ENCODE measurements around the gene ERF.

The ERF gene

GRCh38 chr19:42242069-42242511 is 12.8 kb downstream of the ERF start:
- TF ChIP-seq TAF1 (IDR thresholded peaks at IDR 0.05; ENCODE audit: borderline replicate concordance, low read depth, low read length) (no peak), POLR2A (IDR thresholded peaks at IDR 0.05; ENCODE audit: low read depth, low read length) (no peak), POLR2AphosphoS5 (IDR thresholded peaks at IDR 0.05; ENCODE audit: low read depth, low read length) (no peak; the same call in 1 of the 2 replicates)
- FAIRE-seq (no peak), DNase-seq (ENCODE audit: insufficient read length) (no peak)

DNA sequence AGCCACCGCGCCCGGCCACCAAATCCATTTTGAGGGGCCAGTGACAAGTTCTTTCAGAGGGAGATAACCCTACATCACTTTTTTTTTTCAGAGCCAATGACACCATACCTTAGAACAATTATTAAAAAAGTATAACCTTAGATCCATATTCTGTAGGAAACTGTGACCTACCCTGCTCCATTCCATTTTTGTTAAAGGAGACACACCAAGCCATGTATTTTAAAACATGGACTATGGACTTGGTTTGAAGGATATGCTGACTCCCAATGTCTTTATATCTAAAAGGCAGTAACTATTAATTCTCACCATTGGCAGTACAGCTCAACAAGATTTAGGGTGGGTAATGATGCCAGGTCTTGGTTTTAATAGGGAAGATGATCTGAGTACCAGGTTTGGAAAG is 13.6 kb downstream of the ERF start:
- no peak for FAIRE-seq
- DNase-seq (ENCODE audit: insufficient read length), result no peak
- TF ChIP-seq TAF1 (IDR thresholded peaks at IDR 0.05; ENCODE audit: borderline replicate concordance, low read depth, low read length), result no peak

- TF ChIP-seq TAF1 (IDR thresholded peaks at IDR 0.05; ENCODE audit: borderline replicate concordance, low read depth, low read length) (no peak), POLR2AphosphoS5 (IDR thresholded peaks at IDR 0.05; ENCODE audit: low read depth, low read length) (no peak), POLR2A (IDR thresholded peaks at IDR 0.05; ENCODE audit: low read depth, low read length) (no peak)
- FAIRE-seq (no peak), DNase-seq (ENCODE audit: insufficient read length) (no peak)
Observed at GRCh38 chr19:42239544-42240220, 15.2 kb downstream of the ERF start.

DNA sequence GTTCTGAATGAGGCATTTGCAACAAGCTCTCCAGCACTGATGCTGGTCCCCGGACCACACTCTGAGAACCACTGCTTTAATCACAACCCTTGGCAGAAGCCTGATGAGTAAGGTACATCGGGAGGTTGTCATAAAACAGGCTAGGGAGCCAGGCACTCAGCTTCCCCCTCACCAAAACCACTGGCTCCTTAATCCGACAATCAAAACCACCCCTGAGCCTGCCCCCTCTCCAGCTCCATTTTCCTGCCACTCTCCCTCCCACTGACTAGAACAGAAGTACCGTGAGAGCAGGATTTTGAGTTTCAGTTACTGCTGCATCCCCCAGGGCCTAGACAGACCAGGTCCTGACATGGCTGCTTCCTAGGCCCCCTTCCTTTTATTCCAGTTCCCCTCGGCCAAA is 19.7 kb downstream of the ERF start:
- FAIRE-seq (no peak), DNase-seq (ENCODE audit: insufficient read length) (no peak)
- no peak for TF ChIP-seq POLR2A (IDR thresholded peaks at IDR 0.05; ENCODE audit: low read depth, low read length)
- TF ChIP-seq TAF1 (IDR thresholded peaks at IDR 0.05; ENCODE audit: borderline replicate concordance, low read depth, low read length), result no peak
- TF ChIP-seq POLR2AphosphoS5 (IDR thresholded peaks at IDR 0.05; ENCODE audit: low read depth, low read length), result no peak

DNA sequence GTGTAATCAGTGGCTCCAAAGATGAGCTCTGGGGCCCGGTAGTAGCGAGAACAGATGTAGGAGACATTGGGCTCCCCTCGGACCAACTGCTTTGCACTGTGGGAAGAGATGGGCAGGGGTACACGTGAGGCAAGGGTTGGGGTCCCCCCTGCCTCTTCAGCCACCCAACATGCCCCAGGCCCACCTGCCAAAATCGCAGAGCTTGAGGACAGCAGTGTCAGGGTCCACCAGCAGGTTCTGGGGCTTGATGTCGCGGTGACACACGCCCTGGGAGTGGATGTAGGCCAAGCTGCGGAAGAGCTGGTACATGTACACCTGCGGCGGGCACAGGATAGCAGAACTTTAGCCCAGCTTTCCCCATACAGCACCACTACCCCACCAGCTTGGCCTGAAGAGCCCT is 20.6 kb downstream of the ERF start:
- TF ChIP-seq POLR2AphosphoS5 (IDR thresholded peaks at IDR 0.05; ENCODE audit: low read depth, low read length) (no peak), TAF1 (IDR thresholded peaks at IDR 0.05; ENCODE audit: borderline replicate concordance, low read depth, low read length) (no peak), POLR2A (IDR thresholded peaks at IDR 0.05; ENCODE audit: low read depth, low read length) (no peak; the same call in 1 of the 2 replicates)
- DNase-seq (ENCODE audit: insufficient read length) (no peak), FAIRE-seq (no peak)

DNA sequence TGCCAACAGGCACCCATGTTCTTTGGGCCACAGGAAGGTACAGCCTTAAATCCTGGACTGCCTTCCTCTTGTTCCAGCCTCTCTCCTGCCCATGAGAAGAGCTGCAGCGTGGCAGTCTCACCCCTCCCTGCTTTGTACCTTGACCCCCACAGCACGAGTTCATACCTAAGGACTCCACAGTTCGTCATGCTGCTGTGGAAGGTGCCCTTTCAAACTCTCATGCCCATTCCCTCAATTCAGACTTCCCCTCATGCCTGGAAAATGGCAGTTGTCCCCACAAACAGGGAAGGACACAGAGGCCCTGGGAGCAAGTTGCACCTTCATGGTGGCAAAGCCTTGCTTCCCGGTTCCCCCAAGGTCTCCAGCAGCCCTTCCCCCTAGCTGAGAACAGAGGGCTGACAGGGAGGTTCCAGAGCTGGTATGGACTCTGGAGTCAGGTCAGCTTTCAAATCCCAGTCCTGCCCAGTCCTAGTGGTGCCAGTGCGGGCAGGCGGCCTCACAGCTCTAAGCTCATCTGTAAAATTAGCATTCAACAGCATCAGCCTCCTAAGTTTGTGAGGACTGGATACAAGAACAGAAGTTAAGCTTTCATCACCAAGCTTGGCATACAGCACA is 21.1 kb downstream of the ERF start:
- TF ChIP-seq TAF1 (IDR thresholded peaks at IDR 0.05; ENCODE audit: borderline replicate concordance, low read depth, low read length) (no peak), POLR2A (IDR thresholded peaks at IDR 0.05; ENCODE audit: low read depth, low read length) (no peak), POLR2AphosphoS5 (IDR thresholded peaks at IDR 0.05; ENCODE audit: low read depth, low read length) (no peak)
- FAIRE-seq (no peak), DNase-seq (ENCODE audit: insufficient read length) (no peak)

DNA sequence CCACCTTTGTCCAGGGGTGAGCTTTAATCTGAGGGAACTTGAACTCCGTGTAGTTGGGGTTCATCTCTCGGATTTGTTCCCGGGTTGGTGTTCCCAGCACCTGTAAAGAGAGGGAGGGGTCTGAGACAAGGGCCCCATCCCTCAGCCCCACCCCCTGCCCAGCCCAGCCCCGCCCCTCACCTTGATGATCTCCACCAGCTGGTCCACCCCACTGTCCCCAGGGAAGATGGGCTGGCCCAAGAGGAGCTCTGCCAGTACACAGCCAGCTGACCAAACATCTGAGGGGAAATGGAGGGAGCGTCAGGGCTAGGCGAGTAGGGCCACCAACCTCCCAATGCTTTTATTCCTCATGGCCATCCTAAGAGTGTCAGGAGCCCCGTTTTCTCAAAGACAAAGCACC is 21.8 kb downstream of the ERF start:
- TF ChIP-seq TAF1 (IDR thresholded peaks at IDR 0.05; ENCODE audit: borderline replicate concordance, low read depth, low read length) (no peak), POLR2A (IDR thresholded peaks at IDR 0.05; ENCODE audit: low read depth, low read length) (no peak), POLR2AphosphoS5 (IDR thresholded peaks at IDR 0.05; ENCODE audit: low read depth, low read length) (no peak)
- peak; percentile 17 for DNase-seq (ENCODE audit: insufficient read length)
- FAIRE-seq, result no peak

GRCh38 chr19:42232435-42232834 is 22.5 kb downstream of the ERF start:
- TF ChIP-seq TAF1 (IDR thresholded peaks at IDR 0.05; ENCODE audit: borderline replicate concordance, low read depth, low read length) (no peak), POLR2AphosphoS5 (IDR thresholded peaks at IDR 0.05; ENCODE audit: low read depth, low read length) (no peak), POLR2A (IDR thresholded peaks at IDR 0.05; ENCODE audit: low read depth, low read length) (no peak)
- FAIRE-seq (no peak), DNase-seq (ENCODE audit: insufficient read length) (no peak)

DNA sequence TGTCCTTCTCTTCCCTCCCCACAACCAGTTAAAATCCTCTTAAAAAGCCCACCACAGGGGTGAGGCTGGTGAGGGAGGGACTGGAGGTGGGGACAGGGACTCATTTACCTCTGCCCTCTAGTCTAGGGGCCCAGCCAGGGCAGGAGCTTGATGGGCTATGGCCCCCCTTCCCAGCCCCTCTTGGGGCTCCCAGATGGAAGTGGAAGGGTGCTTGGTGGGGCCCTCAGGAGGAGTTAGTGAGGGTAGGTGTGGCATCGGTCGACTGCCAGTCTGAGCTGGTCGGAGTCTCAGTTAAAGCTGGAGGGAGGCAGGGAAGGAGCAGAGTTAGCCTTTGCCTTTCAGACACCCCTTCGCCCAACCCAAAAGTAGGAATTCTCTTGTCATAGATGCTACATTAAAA is 24.4 kb downstream of the ERF start:
- DNase-seq (ENCODE audit: insufficient read length) (no peak), FAIRE-seq (no peak)
- no peak for TF ChIP-seq POLR2A (IDR thresholded peaks at IDR 0.05; ENCODE audit: low read depth, low read length)
- no peak for TF ChIP-seq TAF1 (IDR thresholded peaks at IDR 0.05; ENCODE audit: borderline replicate concordance, low read depth, low read length)
- TF ChIP-seq POLR2AphosphoS5 (IDR thresholded peaks at IDR 0.05; ENCODE audit: low read depth, low read length), result no peak

DNA sequence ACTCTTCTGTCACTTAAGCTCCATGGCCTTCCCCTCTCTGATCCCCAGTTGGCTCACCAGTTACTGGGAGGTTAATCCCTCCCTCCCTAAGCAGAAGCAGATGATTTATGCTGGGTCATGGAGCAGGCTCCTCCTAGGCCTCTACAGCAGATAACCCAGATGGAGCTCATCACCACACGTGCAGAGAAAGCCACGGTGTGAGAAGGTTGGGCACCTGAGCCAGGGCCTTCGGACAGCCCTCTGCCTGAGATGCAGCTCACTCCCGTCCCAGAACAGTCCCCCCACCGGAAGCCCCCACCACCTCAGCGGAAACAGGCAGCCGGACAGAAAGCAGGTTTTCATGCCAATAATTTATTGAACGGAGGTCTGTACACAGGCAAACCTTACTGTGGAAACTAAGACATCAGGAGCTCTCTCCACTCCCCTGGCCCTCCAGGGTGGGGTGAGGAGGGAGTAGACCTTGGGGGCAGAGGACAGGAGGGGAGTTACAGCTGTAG is 25.0 kb downstream of the ERF start:
- TF ChIP-seq POLR2AphosphoS5 (IDR thresholded peaks at IDR 0.05; ENCODE audit: low read depth, low read length) (no peak), POLR2A (IDR thresholded peaks at IDR 0.05; ENCODE audit: low read depth, low read length) (peak; percentile 21; the same call in 1 of the 2 replicates)
- FAIRE-seq (no peak), DNase-seq (ENCODE audit: insufficient read length) (no peak)

DNA sequence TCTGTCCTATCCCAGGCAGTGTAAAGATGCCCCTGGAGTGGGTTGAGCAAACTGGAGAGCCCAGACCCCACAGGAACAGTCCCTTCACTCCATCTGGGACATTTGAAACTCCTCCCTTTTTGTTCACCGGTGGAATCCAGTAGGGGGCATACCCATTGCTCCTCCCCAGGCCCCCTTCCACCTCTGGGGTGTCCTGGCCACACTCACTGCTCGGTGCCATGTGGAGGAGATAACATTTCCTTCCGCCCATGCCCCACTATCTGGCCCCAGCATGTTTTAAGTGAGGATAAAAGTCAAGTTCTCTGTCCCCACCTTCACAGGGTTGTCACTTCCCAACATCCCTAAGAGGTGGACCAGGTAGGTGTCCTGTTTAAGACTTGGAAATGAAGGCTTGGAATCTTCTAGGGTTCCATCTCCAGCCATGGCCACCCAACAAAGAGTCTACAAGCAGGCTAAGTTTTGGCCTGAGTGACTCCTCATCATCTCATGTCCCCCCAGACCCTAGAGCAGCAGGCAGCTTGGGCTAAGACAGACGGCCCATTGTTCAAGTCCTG is 25.6 kb downstream of the ERF start:
- no peak for FAIRE-seq
- TF ChIP-seq POLR2A (IDR thresholded peaks at IDR 0.05; ENCODE audit: low read depth, low read length), result no peak
- no peak for TF ChIP-seq TAF1 (IDR thresholded peaks at IDR 0.05; ENCODE audit: borderline replicate concordance, low read depth, low read length)
- TF ChIP-seq POLR2AphosphoS5 (IDR thresholded peaks at IDR 0.05; ENCODE audit: low read depth, low read length), result no peak
- no peak for DNase-seq (ENCODE audit: insufficient read length)

DNA sequence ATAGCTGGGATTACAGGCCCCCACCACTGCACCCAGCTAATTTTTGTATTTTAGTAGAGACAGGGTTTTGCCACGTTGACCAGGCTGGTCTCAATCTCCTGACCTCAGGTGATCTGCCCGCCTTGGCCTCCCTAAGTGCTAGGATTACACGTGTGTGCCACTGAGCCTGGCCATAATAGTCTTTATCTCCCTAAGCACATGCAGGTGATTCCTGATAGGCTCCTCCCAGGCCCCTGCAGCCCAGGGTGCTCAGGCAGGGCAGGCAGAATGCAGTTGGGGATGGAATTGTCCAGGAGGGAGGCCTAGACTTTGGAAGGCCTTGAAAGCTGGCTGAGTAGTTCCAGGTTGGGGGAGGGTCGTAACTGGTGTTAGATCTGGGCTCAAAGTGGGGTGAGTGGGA is 26.3 kb downstream of the ERF start:
- FAIRE-seq, result no peak
- TF ChIP-seq POLR2A (IDR thresholded peaks at IDR 0.05; ENCODE audit: low read depth, low read length) (no peak), TAF1 (IDR thresholded peaks at IDR 0.05; ENCODE audit: borderline replicate concordance, low read depth, low read length) (no peak), POLR2AphosphoS5 (IDR thresholded peaks at IDR 0.05; ENCODE audit: low read depth, low read length) (no peak)
- DNase-seq (ENCODE audit: insufficient read length), result no peak

Data from GM12892 (cell line).